ENCODE data around the gene CABP1.
"Not testable (repeated sequence)": the region's sequence is repeated elsewhere in the genome, so short reads cannot be mapped to it uniquely, and the experiment has no call there.

Gene CABP1

GRCh38 chr12:120668091-120668867, 27.9 kb downstream of the CABP1 start:
- DNase-seq, result no peak

- DNase-seq, result no peak
Measured at GRCh38 chr12:120668868-120669840, 28.7 kb downstream of the CABP1 start.

GRCh38 chr12:120670237-120670636, 29.8 kb downstream of the CABP1 start:
- not testable (repeated sequence) for DNase-seq

- DNase-seq, result no peak
Measured at GRCh38 chr12:120670667-120671066, 30.2 kb downstream of the CABP1 start.

- DNase-seq, result no peak
Measured at GRCh38 chr12:120674097-120674636, 33.7 kb downstream of the CABP1 start.

- DNase-seq, result peak in 1 of 5 donors; percentile 59
Measured at GRCh38 chr12:120677765-120678473, 37.5 kb downstream of the CABP1 start.

GRCh38 chr12:120678572-120678971, 38.1 kb downstream of the CABP1 start:
- peak in 1 of 5 donors; percentile 36 for DNase-seq

- DNase-seq, result no peak
Measured at GRCh38 chr12:120680165-120680738, 39.8 kb downstream of the CABP1 start.

GRCh38 chr12:120684523-120684932, 44.1 kb downstream of the CABP1 start:
- DNase-seq, result peak in 1 of 5 donors; percentile 55

GRCh38 chr12:120685522-120685921, 45.1 kb downstream of the CABP1 start:
- DNase-seq, result no peak

- peak; percentile 96 to 99 (median 97) for DNase-seq
Measured at GRCh38 chr12:120686151-120686689, 45.8 kb downstream of the CABP1 start.

- peak; percentile 98 to 99 (median 99) for DNase-seq
Measured at GRCh38 chr12:120686690-120687577, 46.5 kb downstream of the CABP1 start, which contains the start of gene MLEC. Gene MLEC (plus strand): TSS chr12:120687149. CDS start chr12:120687297, 148 bp downstream.

GRCh38 chr12:120687578-120688289, 47.3 kb downstream of the CABP1 start:
- DNase-seq, result peak in 2 of 5 donors; percentile 13 to 27

- DNase-seq, result no peak
Measured at GRCh38 chr12:120688527-120689071, 48.2 kb downstream of the CABP1 start.

GRCh38 chr12:120689397-120690082, 49.1 kb downstream of the CABP1 start:
- DNase-seq, result no peak

- DNase-seq, result no peak
Measured at GRCh38 chr12:120690083-120690450, 49.6 kb downstream of the CABP1 start.

GRCh38 chr12:120690978-120691377, 50.6 kb downstream of the CABP1 start:
- no peak for DNase-seq

- DNase-seq, result no peak
Measured at GRCh38 chr12:120692524-120693033, 52.2 kb downstream of the CABP1 start.

GRCh38 chr12:120693848-120694247, 53.4 kb downstream of the CABP1 start:
- no peak for DNase-seq
